ENCODE data around the gene ZNF785.

DNA sequence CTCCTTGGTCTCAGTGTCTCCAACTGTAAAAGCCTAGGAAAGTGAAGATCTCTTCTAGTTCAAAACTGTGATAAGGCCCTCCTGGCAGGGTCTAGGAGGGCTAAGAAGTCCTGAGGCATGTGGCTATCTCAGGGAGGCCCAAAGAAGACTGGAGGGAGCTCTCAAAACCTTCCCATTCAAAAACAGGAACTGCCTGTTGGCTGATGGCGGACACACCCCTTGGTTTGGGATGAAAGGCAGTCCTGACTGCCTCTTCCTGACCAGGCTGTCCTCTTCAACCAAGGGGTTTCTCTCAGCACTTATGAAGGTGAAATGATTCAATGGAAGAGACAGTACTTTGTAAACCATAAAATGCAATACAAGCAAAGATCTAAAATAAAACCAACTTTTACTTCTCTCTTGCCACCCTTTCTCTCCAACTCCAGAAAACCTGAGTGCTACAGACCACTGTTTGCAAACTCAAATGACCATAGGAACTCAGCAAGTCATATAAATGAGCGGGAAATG lies 32.1 kb downstream of the ZNF785 start:
- TF ChIP-seq, protein P1, sequence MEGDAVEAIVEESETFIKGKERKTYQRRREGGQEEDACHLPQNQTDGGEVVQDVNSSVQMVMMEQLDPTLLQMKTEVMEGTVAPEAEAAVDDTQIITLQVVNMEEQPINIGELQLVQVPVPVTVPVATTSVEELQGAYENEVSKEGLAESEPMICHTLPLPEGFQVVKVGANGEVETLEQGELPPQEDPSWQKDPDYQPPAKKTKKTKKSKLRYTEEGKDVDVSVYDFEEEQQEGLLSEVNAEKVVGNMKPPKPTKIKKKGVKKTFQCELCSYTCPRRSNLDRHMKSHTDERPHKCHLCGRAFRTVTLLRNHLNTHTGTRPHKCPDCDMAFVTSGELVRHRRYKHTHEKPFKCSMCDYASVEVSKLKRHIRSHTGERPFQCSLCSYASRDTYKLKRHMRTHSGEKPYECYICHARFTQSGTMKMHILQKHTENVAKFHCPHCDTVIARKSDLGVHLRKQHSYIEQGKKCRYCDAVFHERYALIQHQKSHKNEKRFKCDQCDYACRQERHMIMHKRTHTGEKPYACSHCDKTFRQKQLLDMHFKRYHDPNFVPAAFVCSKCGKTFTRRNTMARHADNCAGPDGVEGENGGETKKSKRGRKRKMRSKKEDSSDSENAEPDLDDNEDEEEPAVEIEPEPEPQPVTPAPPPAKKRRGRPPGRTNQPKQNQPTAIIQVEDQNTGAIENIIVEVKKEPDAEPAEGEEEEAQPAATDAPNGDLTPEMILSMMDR (IDR thresholded peaks at IDR 0.05; ENCODE audit: insufficient read depth, low read depth, low read length), result no peak
- no peak for TF ChIP-seq EZH2 (IDR thresholded peaks at IDR 0.05; ENCODE audit: insufficient read depth, low read length)

Measured in astrocyte (in vitro differentiated cells and primary cell).